Osteoblast (primary cell): ENCODE measurements around the gene NDUFV2. TPM values are rescaled to one million over a fixed set of nuclear protein-coding genes. Genes with fewer than 3 reads are reported as not detected.
A peak's percentile ranks its signal among the peaks of the same experiment; 100 is the strongest.

Source experiments
- DNase-seq: peaks from one replicate; pipeline ENCODE4 v3.0.0; 2011; ENCODE audit warnings: low spot score, mixed read lengths; ENCODE audit not compliant: insufficient read length; ENCODE audit errors: missing footprints
- H2AFZ ChIP-seq: 2 replicates; pipeline ENCODE4 v1.6.0; 2011; ENCODE audit warnings: mild to moderate bottlenecking, low read length
- H3K27ac ChIP-seq: 2 replicates; pipeline ENCODE4 v1.5.1; 2011; ENCODE audit warnings: mild to moderate bottlenecking, low read depth, low read length, moderate library complexity
- H3K27me3 ChIP-seq: 2 replicates; pipeline ENCODE4 v1.6.0; 2012; ENCODE audit warnings: mild to moderate bottlenecking, control low read depth, inconsistent platforms, low read length, moderate library complexity; ENCODE audit not compliant: insufficient read depth
- H3K36me3 ChIP-seq: 2 replicates; pipeline ENCODE4 v1.5.1; 2011; ENCODE audit warnings: mild to moderate bottlenecking, low read length, control low read depth, moderate library complexity; ENCODE audit not compliant: insufficient read depth
- H3K4me1 ChIP-seq: 2 replicates; pipeline ENCODE4 v1.5.1; 2011; ENCODE audit warnings: mild to moderate bottlenecking, low read length, control low read depth, moderate library complexity; ENCODE audit not compliant: insufficient read depth
- H3K4me2 ChIP-seq: 2 replicates; pipeline ENCODE4 v1.6.0; 2011; ENCODE audit warnings: mild to moderate bottlenecking, low read length; ENCODE audit not compliant: insufficient read depth
- H3K4me3 ChIP-seq: fragments of 200-600 bp; sonication (generic); 3 replicates; pipeline ENCODE4 v1.5.1; 2012; ENCODE audit warnings: mild to moderate bottlenecking, low read length, inconsistent platforms; ENCODE audit not compliant: insufficient read depth
- H3K79me2 ChIP-seq: 2 replicates; pipeline ENCODE4 v1.6.0; 2012; ENCODE audit warnings: mild to moderate bottlenecking, low read length, control low read depth, inconsistent platforms; ENCODE audit not compliant: insufficient read depth
- H3K9me3 ChIP-seq: 2 replicates; pipeline ENCODE4 v1.5.1; 2011; ENCODE audit warnings: low read depth, low read length, control low read depth
- H4K20me1 ChIP-seq: 2 replicates; pipeline ENCODE4 v1.6.0; 2012; ENCODE audit warnings: mild to moderate bottlenecking, low read length, control low read depth; ENCODE audit not compliant: insufficient read depth
- total RNA-seq: library from RNA; depleted of rRNA; stranded (reverse); fragments of >200 nt; gene quantifications from 2 replicates; pipeline ENCODE4 v1.2.3, GENCODE V29; 2012
- TF ChIP-seq, protein P1 (sequence below): IDR thresholded peaks from 2 replicates; pipeline ENCODE4 v1.5.1; 2011; ENCODE audit warnings: mild to moderate bottlenecking, low read depth, low read length, moderate library complexity; ENCODE audit errors: extremely low read depth

The NDUFV2 gene
- total RNA-seq, 1 donor, result 95.9 TPM

GRCh38 chr18:9175115-9175514 is 72.6 kb downstream of the NDUFV2 start:
- TF ChIP-seq, protein P1, sequence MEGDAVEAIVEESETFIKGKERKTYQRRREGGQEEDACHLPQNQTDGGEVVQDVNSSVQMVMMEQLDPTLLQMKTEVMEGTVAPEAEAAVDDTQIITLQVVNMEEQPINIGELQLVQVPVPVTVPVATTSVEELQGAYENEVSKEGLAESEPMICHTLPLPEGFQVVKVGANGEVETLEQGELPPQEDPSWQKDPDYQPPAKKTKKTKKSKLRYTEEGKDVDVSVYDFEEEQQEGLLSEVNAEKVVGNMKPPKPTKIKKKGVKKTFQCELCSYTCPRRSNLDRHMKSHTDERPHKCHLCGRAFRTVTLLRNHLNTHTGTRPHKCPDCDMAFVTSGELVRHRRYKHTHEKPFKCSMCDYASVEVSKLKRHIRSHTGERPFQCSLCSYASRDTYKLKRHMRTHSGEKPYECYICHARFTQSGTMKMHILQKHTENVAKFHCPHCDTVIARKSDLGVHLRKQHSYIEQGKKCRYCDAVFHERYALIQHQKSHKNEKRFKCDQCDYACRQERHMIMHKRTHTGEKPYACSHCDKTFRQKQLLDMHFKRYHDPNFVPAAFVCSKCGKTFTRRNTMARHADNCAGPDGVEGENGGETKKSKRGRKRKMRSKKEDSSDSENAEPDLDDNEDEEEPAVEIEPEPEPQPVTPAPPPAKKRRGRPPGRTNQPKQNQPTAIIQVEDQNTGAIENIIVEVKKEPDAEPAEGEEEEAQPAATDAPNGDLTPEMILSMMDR, result no peak
- H4K20me1 ChIP-seq, result peaks cover 49% of the 10 kb centered on the region
- H3K27me3 ChIP-seq, result no peaks in the 10 kb centered on the region
- no peaks in the 10 kb centered on the region for H3K36me3 ChIP-seq
- peak; percentile 36 for DNase-seq
- no peak overlapping the region for H3K4me2 ChIP-seq
- H3K4me1 ChIP-seq, result no peaks in the 10 kb centered on the region
- no peaks in the 10 kb centered on the region for H3K9me3 ChIP-seq
- H3K27ac ChIP-seq, result no peak overlapping the region
- peaks cover 97% of the 10 kb centered on the region for H3K79me2 ChIP-seq
- no peak overlapping the region for H3K4me3 ChIP-seq
- no peak overlapping the region for H2AFZ ChIP-seq

- H3K27me3 ChIP-seq, result no peaks in the 10 kb centered on the region
- H3K9me3 ChIP-seq, result no peaks in the 10 kb centered on the region
- no peak for DNase-seq
- H3K4me1 ChIP-seq, result no peaks in the 10 kb centered on the region
- H3K79me2 ChIP-seq, result peaks cover 99% of the 10 kb centered on the region
- no peak overlapping the region for H3K27ac ChIP-seq
- H2AFZ ChIP-seq, result no peak overlapping the region
- TF ChIP-seq, protein P1, result no peak
- H4K20me1 ChIP-seq, result peaks cover 39% of the 10 kb centered on the region
- H3K4me3 ChIP-seq, result no peak overlapping the region
- no peak overlapping the region for H3K4me2 ChIP-seq
- no peaks in the 10 kb centered on the region for H3K36me3 ChIP-seq
These were observed 74.5 kb downstream of the NDUFV2 start for GRCh38 chr18:9177031-9177430.

- no peak overlapping the region for H3K27ac ChIP-seq
- no peaks in the 10 kb centered on the region for H3K36me3 ChIP-seq
- no peak overlapping the region for H2AFZ ChIP-seq
- H3K79me2 ChIP-seq, result peaks cover 99% of the 10 kb centered on the region
- H3K4me1 ChIP-seq, result no peaks in the 10 kb centered on the region
- TF ChIP-seq, protein P1, result no peak
- DNase-seq, result no peak
- H3K4me3 ChIP-seq, result no peak overlapping the region
- H3K9me3 ChIP-seq, result no peaks in the 10 kb centered on the region
- peaks cover 39% of the 10 kb centered on the region for H4K20me1 ChIP-seq
- no peak overlapping the region for H3K4me2 ChIP-seq
- no peaks in the 10 kb centered on the region for H3K27me3 ChIP-seq
These were observed 75.0 kb downstream of the NDUFV2 start for GRCh38 chr18:9177466-9177865.

GRCh38 chr18:9178557-9178956 is 76.1 kb downstream of the NDUFV2 start:
- no peaks in the 10 kb centered on the region for H3K27me3 ChIP-seq
- H4K20me1 ChIP-seq, result peaks cover 43% of the 10 kb centered on the region
- peaks cover 98% of the 10 kb centered on the region for H3K79me2 ChIP-seq
- no peak overlapping the region for H3K4me3 ChIP-seq
- DNase-seq, result no peak
- no peaks in the 10 kb centered on the region for H3K9me3 ChIP-seq
- no peak overlapping the region for H2AFZ ChIP-seq
- no peaks in the 10 kb centered on the region for H3K36me3 ChIP-seq
- no peaks in the 10 kb centered on the region for H3K4me1 ChIP-seq
- no peak overlapping the region for H3K27ac ChIP-seq
- H3K4me2 ChIP-seq, result no peak overlapping the region
- TF ChIP-seq, protein P1, result no peak
